HG03432 (cell line): ENCODE measurements around the gene TSKS.

Experiments
- ATAC-seq: cut with Tn5 transposase; IDR thresholded peaks from one replicate; pipeline ENCODE4 v1.9.1; 2021; ENCODE audit warnings: mild to moderate bottlenecking, moderate library complexity; ENCODE audit not compliant: unreplicated experiment

The TSKS gene

DNA sequence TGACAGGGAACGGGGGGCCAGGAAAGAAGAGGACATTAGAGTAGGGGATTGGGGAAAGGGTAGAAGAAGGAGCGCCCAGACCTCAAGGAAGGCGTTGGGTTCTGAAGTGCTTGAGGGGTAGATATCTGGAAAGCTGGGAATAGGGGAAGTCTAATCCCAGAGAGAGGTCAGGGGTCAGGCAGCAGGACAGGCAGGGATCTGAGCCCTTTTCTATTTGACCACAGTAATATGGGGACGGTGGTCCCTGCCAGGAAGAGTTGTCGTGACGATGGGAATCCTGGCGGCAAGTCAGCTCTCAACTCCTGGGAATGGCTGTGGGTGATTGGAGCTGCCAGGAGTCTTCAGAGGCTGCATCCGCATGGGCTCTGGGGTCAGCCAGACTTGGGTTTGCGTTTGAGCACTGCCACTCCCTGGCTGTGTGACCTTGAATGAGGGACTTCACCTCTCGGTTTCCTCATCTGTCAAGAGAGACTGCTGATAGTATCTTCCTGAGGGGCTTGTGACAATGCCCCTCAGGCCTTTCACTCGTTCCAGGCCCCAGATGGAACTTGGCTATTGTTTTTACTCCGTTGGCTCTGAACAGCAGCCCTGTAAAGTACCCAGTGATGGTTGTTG, 5.0 kb upstream of the TSKS start:
- ATAC-seq: no peak

DNA sequence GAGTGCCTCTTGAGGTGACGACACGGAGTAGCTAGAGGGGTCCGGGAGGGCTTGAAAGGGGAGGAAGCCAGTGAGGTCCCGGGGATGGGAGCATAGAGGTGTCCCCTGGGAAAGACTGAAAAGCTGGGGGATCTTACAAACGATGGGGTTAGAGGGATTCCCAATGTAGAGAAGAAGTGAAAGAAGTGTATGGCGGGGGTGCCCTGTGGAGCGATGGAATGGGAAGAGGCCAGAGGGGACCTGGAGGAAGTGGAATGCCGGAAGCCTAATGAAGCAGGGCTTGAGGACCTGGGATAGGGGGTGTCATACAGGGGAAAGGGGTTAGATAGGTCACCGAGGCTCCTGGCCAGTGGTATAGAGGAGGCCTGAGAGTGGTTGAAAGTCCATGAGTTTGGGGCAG, 4.3 kb upstream of the TSKS start:
- ATAC-seq: no peak

DNA sequence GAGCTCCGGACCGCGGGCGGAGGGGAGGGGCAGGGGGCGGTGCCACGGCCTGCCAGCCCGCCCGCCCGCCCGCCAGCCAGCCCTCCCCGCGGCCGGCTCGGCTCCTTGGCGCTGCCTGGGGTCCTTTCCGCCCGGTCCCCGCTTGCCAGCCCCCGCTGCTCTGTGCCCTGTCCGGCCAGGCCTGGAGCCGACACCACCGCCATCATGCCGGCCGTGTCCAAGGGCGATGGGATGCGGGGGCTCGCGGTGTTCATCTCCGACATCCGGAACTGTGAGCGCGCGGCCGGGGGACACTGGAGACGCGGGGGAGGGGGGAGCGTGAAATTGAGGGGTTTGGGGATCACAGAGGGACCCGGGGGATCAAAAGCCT, 3.8 kb upstream of the TSKS start, which contains the start of gene AP2A1:
Gene AP2A1 (plus strand): TSS at position 72 of the 370 bp plus-strand sequence. CDS start 133 bp downstream, at position 205.
- ATAC-seq: no peak

DNA sequence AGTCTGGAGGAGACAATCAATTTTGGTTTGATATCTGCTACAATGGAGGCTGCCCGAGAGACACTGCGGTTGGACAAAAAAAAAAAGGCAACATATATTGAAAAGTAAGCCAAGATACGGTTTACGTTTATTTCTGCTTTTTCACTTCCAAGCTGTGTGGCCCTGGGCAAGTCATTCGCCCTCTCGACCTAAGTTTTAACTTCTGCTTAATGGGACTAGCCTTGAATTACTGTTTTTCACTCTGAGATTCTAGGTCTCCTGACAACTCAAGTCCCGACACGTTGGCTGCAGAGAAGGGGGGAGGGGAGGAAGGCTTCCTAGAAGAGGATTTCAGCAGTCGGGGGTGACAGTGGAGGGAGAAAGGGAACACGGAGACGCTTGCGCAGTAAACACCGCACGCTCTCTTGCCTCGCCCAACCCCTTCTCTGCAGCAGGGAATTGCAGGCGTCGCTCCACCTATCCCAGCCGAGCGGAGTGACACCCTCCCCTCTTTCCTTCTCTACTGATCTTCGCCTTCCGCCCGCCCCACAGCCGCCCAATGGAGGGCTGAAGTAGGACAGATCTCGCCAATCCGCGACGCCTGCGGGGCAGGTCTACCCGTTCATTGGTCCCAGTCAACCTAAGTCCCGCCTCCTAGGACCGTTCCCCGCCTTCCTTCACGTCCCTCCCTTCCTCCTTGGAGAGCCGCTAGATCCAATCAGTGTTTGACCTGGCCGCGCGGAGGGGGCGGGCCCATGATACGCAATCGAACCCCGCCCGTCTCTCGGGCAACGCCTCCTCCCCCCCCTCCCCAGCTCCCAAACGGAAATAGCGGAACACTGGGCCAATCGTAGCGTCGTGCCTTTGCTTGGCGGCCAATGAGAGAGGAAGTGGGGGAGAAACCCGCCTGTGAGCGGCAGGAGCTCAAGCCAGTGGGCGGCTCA, 3.2 kb upstream of the TSKS start:
- ATAC-seq: peak; percentile 91

DNA sequence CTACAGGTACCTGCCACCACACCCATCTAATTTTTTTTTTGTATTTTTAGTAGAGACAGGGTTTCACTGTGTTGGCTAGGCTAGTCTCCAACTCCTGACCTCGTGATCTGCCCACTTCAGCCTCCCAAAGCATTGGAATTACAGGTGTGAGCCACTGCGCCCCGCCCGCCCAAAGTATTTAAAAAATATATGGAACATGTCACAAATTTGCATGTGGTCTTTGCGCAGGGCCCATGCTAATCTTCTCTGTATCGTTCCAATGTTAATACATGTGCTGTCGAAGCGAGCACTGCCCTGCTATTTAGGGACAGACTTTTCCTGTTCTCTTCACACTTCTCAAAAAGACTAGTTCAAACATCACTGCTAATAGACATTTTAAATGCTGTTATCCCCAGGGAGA, 1.2 kb upstream of the TSKS start:
- ATAC-seq: no peak

DNA sequence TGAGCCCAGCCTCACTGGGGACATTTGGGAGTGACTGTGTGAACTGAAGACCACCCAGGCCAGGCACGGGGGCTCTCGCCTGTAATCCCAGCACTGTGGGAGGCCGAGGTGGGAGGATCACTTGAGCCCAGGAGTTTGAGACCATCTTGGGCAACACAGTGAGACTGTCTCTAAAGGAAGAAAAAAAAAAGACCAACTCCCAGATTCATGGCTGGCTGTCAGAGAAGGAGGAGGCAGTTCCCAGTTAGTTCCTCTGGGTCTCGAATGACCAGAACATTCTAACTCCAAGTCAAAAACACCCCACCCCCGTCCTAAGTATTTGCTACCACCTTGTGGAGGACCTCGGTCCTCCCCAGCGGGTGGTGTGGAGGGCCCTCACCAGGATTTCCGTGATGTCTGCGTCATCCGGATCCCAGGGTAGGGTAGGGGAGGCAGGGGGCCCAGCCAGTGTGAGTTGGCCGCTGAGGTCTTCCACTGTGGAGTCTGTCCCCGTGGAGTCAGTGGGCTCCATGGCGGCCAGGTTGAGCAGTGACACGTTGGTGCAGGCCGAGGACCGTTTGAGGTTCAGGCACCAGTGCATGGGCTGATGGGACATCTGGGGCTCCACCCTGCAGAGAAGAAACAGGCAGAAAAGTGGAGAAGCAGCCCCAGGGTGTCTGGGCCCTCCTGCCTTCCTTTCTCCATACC, 1.3 kb downstream of the TSKS start:
- ATAC-seq: no peak

DNA sequence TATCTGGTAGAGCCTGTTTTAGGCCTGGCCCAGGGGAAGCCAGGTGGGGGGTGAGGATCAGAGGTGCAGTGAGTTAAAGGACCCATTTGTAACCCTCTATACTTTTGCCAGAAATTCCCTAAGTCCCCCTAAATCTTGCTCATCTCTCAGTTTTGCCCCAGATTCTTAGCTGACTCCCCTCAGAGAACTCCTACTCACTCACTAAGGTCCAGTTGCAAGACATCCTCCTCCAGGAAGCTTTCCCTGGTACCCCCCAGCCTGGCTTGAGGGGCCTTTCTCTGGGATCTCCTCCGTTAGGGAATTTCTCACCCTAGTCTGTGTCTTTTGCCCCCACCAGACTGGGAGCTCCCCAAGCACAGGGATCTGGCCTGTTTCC, 1.9 kb downstream of the TSKS start:
- no peak for ATAC-seq

DNA sequence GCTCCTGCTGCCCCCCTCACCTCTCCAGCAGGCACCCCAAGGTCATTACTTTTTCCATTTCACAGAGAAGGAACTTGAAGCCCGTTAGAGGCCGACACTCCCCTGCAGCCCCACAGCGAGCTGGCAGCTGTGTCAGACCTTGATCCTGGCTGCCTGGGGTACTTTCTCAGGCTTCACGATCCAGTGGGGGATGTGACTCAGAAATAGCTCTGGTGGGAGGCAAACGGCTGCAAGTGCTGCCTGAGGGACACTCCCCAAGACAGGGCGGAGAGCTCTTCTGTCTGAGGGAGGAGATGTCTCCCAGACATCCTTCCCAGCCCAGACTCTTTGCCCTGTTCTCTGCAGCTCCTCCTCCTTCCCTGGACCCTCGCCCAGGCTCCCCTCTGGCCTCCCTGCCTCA, 4.8 kb downstream of the TSKS start:
- ATAC-seq: no peak

DNA sequence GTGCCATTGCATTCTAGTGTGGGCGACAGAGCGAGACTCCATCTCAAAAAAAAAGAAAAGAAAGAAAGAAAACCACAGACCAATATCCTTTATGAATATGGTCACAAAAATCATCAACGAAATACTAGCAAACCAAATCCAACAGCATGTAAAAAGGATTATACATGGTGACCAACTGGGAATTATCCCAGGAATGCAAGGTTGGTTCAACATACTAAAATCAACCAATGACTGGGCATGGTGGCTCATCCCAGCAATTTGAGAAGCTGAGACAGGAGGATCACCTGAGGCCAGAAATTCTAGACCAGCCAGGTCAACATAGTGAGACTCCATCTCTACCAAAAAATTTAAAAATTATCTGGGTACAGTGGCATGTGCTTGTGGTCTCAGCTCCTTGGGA, 7.2 kb downstream of the TSKS start:
- no peak for ATAC-seq

DNA sequence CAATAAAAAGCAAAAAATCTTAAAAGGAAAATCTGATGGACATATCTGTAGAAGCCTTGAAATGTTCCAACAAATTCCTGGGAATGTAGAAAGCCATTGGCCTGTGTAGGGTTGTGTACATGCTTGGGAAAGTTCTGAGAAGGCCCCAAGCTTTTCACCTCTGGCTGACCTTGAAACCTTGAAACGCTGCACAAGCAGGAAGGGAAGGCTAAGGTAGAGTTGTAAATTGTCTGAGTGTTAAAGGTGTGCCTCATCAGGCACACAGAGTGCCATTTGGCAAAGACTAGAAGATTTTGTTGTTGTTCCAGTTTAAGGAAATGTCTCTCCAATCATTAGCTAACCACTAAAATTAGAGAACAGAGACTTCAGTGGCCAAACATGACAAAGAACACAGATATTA, 10.4 kb downstream of the TSKS start:
- ATAC-seq: no peak

DNA sequence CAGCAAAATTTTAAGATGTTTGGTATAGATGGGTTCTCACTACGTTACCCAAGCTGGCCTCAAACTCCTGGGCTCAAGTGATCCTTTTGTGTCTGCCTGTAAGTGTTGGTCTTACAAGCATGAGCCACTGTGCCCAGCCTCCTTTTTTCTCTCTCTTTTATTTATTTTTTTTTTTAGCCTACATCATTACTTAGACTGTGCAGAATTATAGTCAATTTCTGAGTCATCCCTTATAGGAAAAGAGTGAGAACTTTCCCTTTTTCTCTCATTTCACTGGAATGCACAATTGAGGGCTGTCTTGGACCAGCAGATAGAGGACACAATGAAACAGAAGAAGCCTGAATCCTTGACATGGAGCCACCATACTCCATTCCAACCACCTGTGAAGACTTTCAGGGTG, 13.3 kb downstream of the TSKS start:
- no peak for ATAC-seq

DNA sequence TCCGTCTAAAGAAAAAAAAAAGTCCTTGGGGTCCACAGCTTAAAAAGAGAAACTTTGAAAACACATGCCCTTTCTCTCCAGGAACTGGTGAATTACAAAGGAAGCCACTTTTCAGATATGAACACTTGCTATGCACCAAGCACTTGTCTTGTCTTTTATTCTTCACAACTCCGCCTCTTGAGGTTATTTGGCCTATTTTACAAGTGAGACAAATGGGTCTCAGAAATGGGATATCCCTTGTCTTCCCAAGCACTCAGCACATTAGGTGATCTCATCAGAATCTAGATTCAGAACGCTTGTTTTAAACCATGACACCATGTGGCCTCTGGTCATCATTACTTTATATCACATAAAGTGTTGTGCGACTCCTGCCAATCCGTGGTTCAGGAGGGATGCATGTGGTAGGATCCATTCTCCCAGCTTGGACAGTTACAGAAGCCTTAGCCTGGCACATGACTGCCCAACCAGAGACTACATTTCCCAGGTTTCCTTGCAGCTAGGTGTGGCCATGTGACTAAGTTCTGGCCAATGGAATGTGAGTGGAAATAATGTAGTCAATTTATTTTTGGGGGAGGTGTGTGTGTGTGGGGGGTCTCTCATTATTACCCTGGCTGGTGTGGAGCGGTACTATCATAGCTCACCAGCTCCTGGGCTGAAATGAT, 13.9 kb downstream of the TSKS start:
- ATAC-seq: no peak

DNA sequence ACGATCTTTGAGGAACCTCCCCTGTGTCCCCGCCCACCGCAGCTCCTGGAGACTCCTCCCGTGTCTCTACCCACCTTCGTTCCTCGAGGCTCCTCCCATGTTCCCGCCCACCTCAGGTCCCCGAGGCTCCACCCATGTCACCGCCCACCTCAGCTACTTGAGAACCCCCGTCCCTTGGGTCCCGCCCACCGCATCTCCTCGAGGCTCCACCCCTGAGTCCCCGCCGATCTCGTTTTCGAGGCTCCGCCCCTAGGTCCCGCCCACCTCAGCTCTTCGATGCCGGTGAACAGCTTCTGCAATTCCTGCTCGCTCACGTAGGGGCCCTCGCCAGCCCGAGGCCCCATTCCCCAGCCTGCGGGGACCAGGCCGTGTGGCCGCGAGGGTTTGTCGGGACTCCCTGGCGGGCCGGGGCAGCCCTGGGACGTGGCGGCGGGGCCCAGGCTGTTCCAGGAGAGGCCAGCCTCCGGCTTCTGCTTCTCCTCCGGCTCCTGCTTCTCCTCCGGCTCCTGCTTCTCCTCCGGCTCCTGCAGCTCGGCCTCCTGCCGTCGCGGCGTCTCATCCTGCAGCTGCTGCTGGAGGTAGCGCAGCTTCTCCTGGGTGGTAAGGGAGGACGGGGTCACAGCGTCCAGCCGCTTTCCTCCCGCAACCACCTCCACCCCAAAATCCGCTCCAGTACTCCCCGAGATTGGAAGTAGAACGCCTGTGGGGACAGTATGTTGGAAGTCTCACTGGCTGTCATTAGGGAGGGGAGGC, 16.7 kb downstream of the TSKS start:
- no peak for ATAC-seq

DNA sequence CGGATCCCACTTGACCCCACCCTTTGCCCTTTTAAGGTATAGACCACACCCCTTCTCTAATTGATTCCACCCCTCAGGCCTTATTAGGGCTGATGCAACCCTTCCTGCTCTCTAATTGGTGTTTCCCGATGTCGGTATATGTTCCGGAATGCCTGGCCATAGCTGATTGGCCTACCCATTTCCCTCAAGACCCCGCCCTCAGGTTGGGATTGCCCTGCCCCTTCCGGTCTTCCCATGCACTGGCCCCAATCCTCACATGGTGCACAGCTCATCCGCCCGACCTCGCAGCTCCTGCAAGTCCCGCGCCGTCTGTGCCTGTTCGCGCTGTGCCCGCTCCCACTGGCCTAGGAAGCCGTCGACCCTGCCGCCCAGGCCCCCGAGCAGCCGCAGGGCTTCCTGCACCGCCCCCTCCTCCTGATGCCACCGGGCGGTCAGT, 18.1 kb downstream of the TSKS start:
- no peak for ATAC-seq

DNA sequence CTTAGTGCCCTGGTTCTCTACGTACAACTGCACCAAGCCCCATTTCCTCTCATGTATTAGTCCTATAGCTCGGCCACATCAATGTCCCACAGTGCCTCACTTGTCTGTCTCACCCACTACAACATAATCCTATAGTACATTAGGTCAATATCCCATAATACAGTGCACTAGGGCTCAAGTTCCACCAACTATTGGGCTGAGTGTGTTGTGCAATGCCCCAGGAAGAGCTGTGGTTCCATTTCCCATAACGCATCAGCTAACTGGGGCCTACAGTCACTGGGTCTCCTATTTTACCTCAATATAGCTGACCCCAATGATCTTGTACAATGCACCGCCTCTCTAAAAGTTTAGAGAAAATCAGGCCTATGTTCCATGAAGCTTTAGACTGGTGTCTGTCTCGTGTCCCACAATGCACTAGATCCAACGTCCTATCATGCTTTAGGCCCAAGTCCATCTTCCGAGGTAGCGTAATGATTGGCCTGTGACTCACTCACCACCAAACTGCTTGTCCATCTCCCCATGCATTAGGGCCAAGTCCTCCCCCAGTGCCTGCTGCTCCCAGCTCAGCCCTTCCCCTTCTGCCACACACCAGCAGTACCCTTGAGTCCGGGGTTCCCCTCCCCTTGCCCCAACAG, 21.8 kb downstream of the TSKS start:
- no peak for ATAC-seq

DNA sequence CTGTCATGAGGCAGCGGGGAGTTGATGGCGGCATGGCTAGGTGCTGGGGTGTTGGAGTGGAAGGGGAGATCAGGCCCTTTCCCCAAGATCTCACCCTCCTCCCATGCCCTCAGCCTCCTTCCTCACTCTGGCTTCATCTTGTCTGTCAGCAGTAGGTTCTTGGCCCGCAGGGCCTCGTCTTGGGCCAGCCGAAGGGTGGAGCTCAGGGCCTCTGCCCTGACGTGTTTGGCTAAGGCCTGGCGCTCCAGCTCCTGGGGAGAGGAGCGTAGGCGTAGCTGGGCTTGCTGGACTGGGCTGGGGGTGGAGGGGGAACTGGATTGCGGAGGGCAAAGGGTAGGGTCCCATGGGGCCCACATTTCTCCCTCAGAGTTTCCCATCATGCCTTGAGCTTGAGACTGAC, 23.2 kb downstream of the TSKS start:
- no peak for ATAC-seq

DNA sequence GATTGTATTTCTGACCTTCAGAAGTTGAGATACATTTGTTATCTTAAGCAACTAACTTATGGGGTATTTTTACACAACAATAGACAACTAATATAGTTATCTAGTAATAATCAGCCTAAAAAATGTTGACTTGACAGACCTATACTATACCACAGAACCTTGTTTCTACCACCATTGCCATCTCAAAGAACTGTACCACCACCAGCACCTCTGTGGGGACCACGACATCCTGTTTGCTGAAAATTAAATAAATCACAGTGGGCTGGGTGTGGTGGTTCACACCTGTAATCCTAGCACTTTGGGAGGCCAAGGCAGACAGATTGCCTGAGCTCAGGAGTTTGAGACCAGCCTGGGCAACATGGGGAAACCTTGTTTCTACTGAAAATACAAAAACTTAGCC, 24.0 kb downstream of the TSKS start:
- no peak for ATAC-seq

DNA sequence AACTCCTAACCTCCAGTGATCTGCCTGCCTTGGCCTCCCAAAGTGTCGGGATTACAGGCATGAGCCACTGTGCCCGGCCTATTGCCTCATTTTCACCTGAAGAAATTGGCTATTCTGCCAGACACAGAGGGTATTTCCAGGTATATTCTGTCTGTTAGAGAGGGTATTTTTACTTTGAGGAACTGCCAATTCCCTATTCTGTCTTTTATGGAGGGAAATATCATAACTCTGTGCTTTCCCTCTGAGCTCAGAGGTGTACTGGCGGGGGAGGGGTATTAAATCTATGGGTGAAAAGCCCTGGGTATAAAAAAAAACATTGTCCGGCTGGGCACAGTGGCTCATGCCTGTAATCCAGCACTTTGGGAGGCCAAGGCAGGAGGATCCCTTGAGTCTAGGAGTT, 24.8 kb downstream of the TSKS start:
- no peak for ATAC-seq

DNA sequence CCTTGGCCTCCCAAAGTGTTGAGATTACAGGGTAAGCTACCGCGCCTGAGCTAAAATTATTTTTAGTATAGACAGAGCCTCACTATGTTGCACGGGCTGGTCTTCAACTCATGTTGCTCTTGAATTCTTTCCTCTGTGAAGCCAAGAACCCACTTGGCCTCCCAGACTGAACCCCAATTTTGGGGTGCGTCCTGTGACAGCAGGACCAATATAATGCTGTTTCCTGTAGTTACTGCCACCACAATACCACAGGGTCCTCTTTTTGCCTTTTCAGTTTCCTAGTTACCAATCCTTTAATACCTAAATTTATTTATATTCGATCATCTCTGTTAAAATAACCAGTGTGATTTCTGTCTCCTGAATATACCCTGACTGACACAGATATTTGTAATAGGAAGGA, 32.9 kb downstream of the TSKS start:
- ATAC-seq: no peak
